GM18505 (cell line): ENCODE data around the gene TCF15.

ENCODE experiments used
- ATAC-seq: cut with Tn5 transposase; IDR thresholded peaks from one replicate; pipeline ENCODE4 v1.9.1; 2021; ENCODE audit not compliant: unreplicated experiment
- POLR2A ChIP-seq: IDR thresholded peaks from 4 replicates; pipeline ENCODE4 v1.6.1; 2011; ENCODE audit warnings: borderline replicate concordance; ENCODE audit not compliant: insufficient read depth, insufficient read length; ENCODE audit errors: extremely low read depth

TCF15 gene

DNA sequence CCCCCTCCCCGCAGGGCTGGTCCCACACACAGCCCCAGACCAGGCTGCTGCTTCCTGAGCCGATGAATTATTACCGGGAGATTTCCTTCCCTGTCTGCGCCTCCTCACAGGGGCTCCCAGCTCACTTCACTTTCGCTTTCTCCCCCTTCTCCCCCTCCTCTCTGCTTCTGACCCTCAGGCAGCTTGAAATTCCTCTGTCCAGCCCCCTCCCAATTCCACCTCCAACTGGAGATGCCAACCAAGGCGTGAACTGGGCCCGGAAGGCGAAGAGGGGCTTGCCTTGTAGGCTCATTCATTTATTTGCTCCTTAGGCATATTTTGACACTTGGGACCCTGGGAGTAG, 1.7 kb upstream of the TCF15 start:
- no peak for TF ChIP-seq POLR2A

DNA sequence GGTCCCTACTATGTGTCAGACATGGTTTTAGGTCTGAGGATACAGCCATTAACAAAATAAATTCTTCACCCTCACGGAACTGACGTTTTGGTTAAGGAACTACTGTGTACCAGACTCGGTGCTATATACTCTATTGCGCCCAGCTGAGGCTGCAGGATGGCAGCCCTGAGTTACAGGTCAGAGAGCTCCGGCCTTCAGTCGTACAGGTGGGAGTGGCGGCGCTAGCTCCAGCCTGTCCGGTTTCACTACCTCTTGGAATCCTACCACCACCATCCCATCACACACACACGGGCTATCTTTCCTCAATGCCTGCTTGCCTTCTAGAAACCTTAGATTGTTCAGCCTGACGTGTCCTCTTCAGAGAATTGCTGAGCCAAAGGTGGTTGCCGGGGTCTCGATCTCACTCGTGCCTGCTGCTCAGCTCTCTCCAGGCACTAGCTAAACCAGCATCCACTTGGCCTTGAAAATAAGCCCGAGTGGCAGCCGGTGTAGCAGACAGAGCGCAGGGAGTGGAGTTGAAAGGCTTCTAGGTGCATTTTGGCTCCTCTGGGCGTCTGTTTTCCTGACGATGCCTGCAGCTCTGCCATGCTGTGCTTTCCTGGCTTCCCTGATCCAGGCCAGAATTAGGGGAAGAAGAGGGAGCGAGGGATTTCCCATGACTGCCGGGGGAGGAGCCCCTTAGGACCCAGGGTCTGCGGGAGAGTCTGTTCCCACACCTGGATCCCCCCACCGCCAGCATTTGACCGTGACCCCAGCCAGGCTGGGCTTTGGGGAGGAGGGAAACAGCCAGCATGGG, 1.1 kb upstream of the TCF15 start:
- TF ChIP-seq POLR2A: no peak
- no peak for ATAC-seq

More for the DNA sequence above, 1.7 kb upstream of the TCF15 start:
- no peak for ATAC-seq

DNA sequence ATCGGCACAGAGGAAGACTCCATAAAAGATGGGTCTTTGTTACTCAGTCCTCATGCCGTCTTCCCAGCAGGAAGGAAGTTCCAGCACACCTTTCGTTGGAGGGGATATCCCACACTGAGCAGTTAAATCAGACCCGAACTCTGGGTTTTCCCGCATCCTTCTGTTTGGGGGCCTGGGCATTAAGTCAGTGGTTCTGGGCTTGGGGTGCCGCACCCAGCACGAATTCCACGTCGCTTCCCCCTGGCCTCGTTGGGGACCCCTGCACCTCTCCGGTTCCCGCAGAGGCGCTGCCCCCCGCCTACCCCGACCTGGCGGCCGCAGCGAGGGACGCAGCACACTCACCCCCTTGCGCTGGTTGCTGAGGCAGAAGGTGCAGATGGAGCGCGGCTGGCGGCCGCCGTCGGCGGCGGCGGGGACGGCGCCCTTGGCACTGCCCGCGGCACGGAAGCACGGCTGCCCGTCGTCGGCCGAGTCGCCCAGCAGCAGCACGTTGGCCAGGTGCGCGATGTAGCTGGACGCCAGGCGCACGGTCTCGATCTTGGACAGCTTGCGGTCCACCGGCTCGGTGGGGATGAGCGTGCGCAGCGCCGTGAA, 641 bp downstream of the TCF15 start:
- TF ChIP-seq POLR2A: no peak
- no peak for ATAC-seq

DNA sequence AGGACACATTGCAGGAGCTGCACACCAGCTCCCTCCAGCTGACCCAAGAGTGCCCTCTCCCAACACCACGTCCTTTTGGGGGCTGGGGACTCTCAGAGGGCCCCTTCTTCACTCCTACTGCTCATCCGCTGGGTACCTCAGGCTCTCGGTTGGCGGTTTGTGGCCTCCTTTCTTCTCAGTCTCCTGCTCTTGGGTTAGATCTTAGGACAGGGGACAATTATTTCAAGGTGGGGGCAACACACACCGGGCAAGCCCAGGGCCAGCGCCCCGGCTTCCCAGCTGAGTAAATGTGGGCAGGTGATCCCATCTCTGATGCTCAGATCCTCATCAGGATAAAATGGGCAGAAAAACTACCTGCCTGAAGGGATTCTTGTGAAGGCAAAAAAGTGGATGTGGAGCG, 1.1 kb downstream of the TCF15 start:
- no peak for ATAC-seq
- TF ChIP-seq POLR2A: no peak

DNA sequence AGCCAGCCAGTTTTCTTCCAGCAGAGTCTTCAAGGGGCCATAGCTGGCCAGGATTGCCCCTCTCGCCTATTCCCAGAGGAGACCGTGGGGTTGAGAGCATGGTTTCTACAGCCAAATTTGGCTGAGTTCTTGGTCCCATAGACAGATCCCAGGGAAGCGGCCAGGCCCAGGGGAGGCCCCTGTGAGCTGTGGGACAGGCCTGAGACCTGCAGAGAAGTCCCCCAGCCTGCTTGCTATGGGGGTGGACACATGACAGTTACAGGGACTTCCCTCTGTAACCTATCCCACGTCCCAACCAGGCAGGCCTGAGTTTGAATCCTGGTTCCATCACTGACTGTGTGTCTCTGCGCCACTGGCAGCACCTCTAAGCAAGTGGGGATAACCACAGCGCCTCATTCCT, 2.6 kb downstream of the TCF15 start:
- ATAC-seq: no peak
- no peak for TF ChIP-seq POLR2A

DNA sequence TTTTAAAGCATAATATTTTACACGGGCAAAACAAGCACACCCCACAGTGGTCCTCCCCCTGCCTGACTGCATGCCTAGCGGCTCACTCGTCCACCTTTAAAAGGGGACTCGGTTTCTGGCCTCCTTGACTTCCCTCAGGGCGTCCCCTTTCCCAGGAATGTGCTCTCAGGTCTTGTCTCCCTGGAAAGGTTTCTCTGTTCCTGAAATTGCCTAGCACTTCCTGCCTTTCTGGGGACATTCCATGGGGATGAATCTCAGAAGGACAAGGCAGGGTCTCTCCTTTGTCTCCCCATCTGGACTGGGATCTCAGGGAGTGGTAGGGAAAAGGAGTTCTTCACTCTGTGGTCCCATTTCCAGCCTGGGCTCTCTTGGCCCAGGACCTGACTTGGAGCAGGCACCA, 4.9 kb downstream of the TCF15 start:
- ATAC-seq: no peak
- TF ChIP-seq POLR2A: no peak

DNA sequence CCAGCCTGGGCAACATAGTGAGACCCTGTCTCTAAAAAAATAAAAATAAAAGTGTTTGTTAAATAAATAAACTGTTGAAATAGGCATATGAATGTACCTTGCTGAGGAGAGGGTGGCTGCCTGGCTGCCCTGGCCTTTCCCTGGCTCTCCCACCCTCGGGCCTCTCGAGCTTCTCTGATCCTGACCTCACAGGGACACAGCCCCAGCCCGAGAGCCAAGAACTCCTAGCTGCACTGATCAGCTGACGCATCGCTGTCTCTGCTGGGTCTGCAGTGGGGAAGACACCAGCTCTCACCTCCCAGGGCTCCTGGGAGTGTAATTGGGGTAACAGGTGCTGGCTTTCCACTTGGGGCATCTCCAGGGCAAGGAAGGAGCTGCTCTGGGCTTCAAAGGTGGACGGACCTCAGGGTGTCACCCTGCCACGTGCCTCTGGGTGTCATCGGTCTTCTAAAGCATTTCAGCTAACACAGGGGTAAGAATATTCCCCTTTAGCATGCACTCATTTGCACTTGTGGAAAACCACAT, 6.9 kb downstream of the TCF15 start:
- no peak for ATAC-seq
- TF ChIP-seq POLR2A: no peak

DNA sequence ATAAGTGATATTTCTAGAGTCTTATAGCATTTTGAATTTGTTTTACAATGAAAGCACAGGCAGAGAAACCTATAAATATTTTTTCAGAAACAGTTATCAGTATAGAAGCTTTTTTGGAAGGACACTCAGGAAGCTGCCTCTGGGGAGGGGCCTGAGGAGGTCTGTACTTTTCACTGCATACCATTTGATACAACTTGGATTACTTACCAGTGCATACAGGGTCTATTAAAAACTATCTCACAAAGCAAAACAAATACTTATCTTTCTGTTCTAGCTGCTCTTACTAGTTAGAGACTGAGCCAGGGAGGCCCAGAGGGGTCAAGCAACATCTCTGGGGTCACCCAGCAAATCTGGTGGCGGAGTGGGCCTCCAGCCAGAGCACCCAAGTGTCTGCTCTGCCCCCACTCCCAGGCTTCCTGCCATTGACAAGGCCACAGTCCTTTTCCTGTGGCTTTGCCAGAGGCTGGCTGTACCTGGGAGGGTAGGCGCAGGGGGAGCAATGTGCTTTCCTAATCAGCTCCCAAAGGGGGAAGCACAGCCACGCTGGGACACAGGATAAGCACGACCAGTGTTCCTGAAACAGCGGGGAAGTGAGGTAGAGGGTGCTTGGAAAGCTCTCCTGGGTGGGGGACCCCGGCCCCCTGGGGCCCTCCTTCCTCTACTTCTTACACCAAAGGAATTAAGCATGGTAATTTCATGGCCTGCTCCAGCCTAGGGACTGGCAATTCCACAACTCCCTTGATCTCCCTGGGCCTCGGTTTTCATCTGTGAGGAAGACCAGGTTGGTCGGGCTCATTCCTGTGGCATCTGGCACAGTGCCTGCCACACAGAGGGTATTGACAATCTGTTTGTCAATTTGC, 7.8 kb downstream of the TCF15 start:
- no peak for ATAC-seq
- no peak for TF ChIP-seq POLR2A

DNA sequence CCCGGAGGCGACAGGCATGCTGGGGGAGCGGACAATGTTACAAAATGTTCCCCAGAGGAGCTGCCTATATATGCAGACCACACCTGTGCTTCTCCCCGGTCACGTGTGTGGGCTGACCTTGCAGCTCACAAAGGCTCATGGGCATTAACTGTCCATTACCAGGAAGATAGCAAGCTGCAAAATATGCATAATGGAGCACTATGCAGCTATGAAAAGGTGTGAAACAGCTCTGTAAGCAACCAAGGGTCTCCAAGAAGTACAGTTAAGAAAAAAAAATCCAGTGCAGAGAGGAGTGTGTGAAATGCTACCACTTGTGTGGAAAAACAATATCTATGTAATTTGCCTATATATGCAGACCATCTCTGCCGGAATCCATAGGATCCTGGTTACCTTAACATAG, 9.4 kb downstream of the TCF15 start:
- TF ChIP-seq POLR2A: no peak
- ATAC-seq: no peak

DNA sequence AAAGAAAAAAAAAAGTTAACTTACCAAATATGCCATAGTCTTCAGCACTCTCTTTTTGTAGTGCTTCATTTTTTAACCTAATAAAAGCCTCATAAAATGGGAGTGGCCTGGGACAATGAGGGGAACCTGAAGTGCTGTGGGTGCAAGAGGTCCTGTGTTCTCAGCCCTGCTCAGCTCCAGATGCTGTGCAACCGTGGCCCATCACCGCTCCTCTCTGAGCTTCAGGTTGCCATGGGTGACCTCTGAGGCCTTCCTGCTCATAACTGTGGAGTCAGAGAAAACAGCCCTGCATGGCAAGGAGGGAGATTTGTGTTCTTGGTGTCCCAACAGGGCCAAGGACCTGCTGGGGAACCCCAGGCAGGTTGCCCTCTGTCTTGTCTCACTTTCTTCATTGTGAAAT, 10.0 kb downstream of the TCF15 start:
- no peak for TF ChIP-seq POLR2A
- no peak for ATAC-seq

DNA sequence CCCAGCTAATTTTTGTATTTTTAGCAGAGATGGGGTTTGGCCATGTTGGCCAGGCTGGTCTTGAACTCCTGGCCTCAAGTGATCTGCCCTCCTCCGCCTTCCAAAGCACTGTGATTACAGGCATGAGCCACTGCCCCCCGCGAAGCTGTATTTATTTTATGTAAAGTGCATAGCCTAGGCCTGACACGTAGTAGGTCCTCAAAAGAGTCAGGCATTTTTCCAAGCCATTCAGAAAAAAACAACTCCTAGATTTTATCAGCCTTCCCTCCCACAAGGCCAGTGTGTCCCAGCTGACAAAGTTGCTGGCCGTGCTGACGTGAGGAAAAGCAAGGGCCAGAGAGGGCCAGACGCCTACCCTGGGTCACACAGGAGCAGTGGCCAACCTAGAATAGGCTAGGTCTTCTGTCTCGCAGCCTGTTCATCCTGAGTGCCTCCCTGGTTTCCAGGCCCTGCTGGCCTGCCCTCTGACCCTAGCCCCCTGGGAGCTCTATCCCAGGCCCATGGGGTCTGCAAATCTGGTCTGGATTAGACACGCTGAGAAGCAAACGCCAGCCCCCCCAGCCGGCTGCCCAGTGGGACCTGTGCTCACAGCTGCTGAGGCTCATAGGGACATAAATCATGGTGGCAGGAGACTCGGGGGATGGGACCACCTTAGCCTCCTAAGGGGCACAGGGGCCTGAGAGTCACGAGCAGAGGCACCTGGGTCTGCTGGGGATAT, 11.8 kb downstream of the TCF15 start:
- no peak for TF ChIP-seq POLR2A
- no peak for ATAC-seq

DNA sequence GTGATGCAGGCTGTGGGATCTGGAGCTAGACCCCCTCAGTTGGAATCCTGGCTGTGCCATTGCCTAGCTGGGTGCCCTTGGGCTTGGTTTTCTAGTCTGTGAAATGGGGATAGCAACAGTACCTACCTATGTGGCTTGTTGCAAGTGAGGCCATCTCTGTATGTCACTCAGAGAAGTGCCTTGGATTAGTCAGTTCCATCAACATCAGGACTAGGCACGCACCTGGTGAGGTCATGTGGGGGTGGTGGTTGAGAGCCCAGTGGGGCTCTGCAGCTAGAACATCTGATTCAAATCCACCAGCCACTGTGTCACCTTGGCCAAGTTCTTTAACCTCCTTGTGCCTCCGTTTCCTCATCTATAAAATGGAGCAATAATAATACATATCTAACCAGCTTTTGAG, 12.5 kb downstream of the TCF15 start:
- no peak for ATAC-seq
- no peak for TF ChIP-seq POLR2A

DNA sequence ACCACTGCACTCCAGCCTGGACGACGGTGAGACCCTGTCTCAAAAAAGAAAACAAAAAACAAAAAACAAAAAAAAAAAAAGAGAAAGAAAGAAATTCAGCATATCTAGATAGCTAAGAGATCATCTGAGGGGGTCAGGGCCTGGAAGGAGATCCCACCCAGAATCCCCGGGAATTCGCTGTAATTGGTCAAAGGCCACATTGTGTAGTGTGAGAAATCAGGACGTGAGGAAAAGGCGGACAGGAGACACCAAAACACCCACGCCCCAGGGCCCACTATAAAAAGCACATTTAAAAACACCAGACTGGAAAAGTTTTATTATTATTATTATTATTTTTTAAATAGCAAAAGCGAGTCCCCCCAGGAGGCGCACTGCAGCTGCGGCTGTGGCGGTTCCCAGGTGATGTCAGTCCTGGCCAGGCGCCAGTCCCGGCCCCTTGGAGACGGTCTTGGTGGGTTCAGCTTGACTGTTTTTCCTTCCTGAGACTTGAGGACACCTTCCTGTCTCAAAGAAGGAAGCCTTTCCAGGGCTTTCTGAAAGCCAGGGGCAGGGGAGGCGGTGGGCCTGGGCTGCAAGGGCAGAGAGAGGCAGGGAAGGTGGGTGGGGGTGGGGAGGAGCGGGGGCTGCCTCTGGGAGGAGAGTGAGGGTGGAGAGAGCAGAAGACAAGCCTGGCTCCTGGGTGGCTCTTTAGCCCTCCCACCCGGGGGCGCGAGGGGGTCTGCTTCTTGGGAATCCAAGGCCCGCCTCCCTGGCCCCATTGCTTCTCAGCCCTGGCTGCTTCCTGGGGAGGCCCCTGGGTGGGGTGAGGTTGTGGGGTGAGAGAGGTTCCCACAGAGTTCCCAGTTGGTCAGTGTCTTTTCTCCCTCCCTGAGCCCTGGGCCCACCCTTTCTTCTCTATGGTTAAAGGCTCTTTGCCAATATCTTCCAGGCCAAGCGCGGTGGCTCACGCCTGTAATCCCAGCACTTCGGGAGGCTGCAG, 14.5 kb downstream of the TCF15 start:
- TF ChIP-seq POLR2A: no peak
- no peak for ATAC-seq

DNA sequence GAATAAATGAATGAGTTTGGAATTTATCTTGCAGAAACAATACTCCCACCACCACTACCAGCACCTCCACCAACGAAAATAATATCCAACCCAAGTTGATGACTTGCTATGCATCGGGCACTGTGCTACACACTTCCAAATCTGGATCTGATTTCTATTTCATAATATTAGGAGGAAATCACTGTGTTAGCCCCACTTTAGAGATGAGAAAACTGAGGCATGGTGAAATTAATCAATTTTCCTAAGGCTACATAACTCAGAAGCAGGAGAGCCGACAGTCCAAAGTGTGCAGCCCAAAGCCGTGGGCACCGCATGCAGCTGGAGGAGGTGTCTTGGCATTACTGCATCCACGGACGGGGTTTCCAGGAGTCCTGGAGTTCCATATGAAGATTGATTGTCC, 17.6 kb downstream of the TCF15 start:
- no peak for ATAC-seq
- no peak for TF ChIP-seq POLR2A
